Vagina (tissue), 2 donors: ENCODE results near the gene FASN. TPM values are rescaled to one million over a fixed set of nuclear protein-coding genes. Genes with fewer than 3 reads are reported as not detected.

Experiments used
- DNase-seq, 2 donors: peaks; one replicate each; pipeline ENCODE4 v3.0.0-alpha.2; 2017; ENCODE audit errors: extremely low spot score in 2 of 2
- H3K27ac ChIP-seq: fragments of 200-600 bp; sonication (generic); one replicate; pipeline ENCODE4 v1.5.1; 2019
- H3K27me3 ChIP-seq: fragments of 200-600 bp; sonication (generic); one replicate; pipeline ENCODE4 v1.5.1; 2019
- H3K36me3 ChIP-seq, 2 donors: fragments of 200-600 bp; sonication (generic); one replicate each; pipeline ENCODE4 v1.5.1; 2017 to 2019
- H3K4me1 ChIP-seq: fragments of 200-600 bp; sonication (generic); one replicate; pipeline ENCODE4 v1.5.1; 2019
- H3K4me3 ChIP-seq, 2 donors: fragments of 200-600 bp; sonication (generic); 1 replicate in 1 of 2; 2 replicates in 1 of 2; pipeline ENCODE4 v1.5.1; 2016 to 2019
- H3K9me3 ChIP-seq: fragments of 200-600 bp; sonication (generic); one replicate; pipeline ENCODE4 v1.5.1; 2019
- CTCF ChIP-seq, 3 experiments: fragments of 450-650 bp in 2 of 3; fragments of 200-600 bp in 1 of 3; sonication (generic) in 1 of 3; IDR thresholded peaks; one replicate each; pipeline ENCODE4 v1.5.1; 2017 to 2019; ENCODE audit warnings: antibody characterized with exemption in 3 of 3, mild to moderate bottlenecking in 2 of 3, moderate library complexity in 2 of 3
- POLR2A ChIP-seq, 2 donors: fragments of 450-650 bp; IDR thresholded peaks; one replicate each; pipeline ENCODE4 v1.6.1; 2017; ENCODE audit warnings: antibody characterized with exemption in 2 of 2, mild to moderate bottlenecking in 2 of 2, moderate library complexity in 2 of 2
- POLR2AphosphoS5 ChIP-seq, 2 donors: sonication (generic); formaldehyde crosslinking; IDR thresholded peaks; one replicate each; pipeline ENCODE4 v1.9.0; 2017; ENCODE audit warnings: antibody characterized with exemption in 2 of 2, mild to moderate bottlenecking in 2 of 2, low read depth in 1 of 2; ENCODE audit not compliant: insufficient read depth in 1 of 2
- intact Hi-C: fragments of 100-400 bp; cut with DNase I; formaldehyde crosslinking; loops from one replicate; pipeline ENCODE4 v1.15.1; 2023
- total RNA-seq: library from RNA; depleted of rRNA; stranded (reverse); fragments of >200 nt; gene quantifications from one replicate; pipeline ENCODE4 v1.2.3, GENCODE V29; 2016

Gene FASN
- total RNA-seq, 1 donor from 2014 or later = 127 TPM

- TF ChIP-seq POLR2A (IDR thresholded peaks at IDR 0.05) (no peak), CTCF (IDR thresholded peaks at IDR 0.05) (no peak), POLR2AphosphoS5 (IDR thresholded peaks at IDR 0.05; ENCODE audit: insufficient read depth in 1 of 2, low read depth in 1 of 2) (no peak)
- DNase-seq = no peak
- Histone ChIP-seq H3K36me3 (no peaks in the 10 kb centered on the region), H3K27me3 (no peaks in the 10 kb centered on the region), H3K27ac (no peak overlapping the region), H3K4me3 (peak overlapping the region; percentile 7 to 66), H3K4me1 (peaks cover 28% of the 10 kb centered on the region), H3K9me3 (no peaks in the 10 kb centered on the region)
- intact Hi-C loops = loop anchor here (5.0 kb wide), 2 partner anchors 65 to 120 kb away; partner anchors contain the start of gene FASN
Measured at GRCh38 chr17:82031885-82032627, 66.0 kb downstream of the FASN start.

GRCh38 chr17:82031303-82031884 lies 66.6 kb downstream of the FASN start, which contains the start of gene RAC3:
RAC3 (plus strand) TSS chr17:82031678; CDS start chr17:82031762, 84 bp downstream.
- peak within 1 kb of the TSS; percentile 34 for H3K27ac ChIP-seq
- intact Hi-C loops = loop anchor here (5.0 kb wide), 2 partner anchors 66 to 121 kb away; partner anchors contain the start of gene FASN

GRCh38 chr17:82030470-82031302 lies 67.3 kb downstream of the FASN start:
- Histone ChIP-seq H3K4me1 (peaks cover 15% of the 10 kb centered on the region), H3K36me3 (no peaks in the 10 kb centered on the region), H3K27me3 (no peaks in the 10 kb centered on the region), H3K27ac (peak overlapping the region; percentile 34), H3K4me3 (peak overlapping the region; percentile 44 to 66), H3K9me3 (no peaks in the 10 kb centered on the region)
- TF ChIP-seq POLR2AphosphoS5 (IDR thresholded peaks at IDR 0.05; ENCODE audit: insufficient read depth in 1 of 2, low read depth in 1 of 2) (peak; percentile 46 to 53), POLR2A (IDR thresholded peaks at IDR 0.05) (no peak), CTCF (IDR thresholded peaks at IDR 0.05) (peak; percentile 84 to 96 (median 92))
- intact Hi-C loops = loop anchor here (5.0 kb wide), 2 partner anchors 67 to 122 kb away; partner anchors contain the start of gene FASN
- no peak for DNase-seq

More at GRCh38 chr17:82031303-82031884, 66.6 kb downstream of the FASN start, which contains the start of gene RAC3:
- DNase-seq = no peak
- no peak for TF ChIP-seq POLR2A (IDR thresholded peaks at IDR 0.05)
- TF ChIP-seq POLR2AphosphoS5 (IDR thresholded peaks at IDR 0.05; ENCODE audit: insufficient read depth in 1 of 2, low read depth in 1 of 2) = no peak
- no peak for TF ChIP-seq CTCF (IDR thresholded peaks at IDR 0.05)
- Histone ChIP-seq H3K4me1 (peaks cover 22% of the 10 kb centered on the region), H3K36me3 (no peaks in the 10 kb centered on the region), H3K9me3 (no peaks in the 10 kb centered on the region), H3K4me3 (peak within 1 kb of the TSS; percentile 44 to 66), H3K27me3 (no peaks in the 10 kb centered on the region)

- H3K9me3 ChIP-seq = no peaks in the 10 kb centered on the region
- intact Hi-C loops = loop anchor here (5.0 kb wide), 2 partner anchors 67 to 122 kb away; partner anchors contain the start of gene FASN
- no peak for TF ChIP-seq POLR2AphosphoS5 (IDR thresholded peaks at IDR 0.05; ENCODE audit: insufficient read depth in 1 of 2, low read depth in 1 of 2)
- TF ChIP-seq CTCF (IDR thresholded peaks at IDR 0.05) = no peak
- TF ChIP-seq POLR2A (IDR thresholded peaks at IDR 0.05) = no peak
- peak overlapping the region in 1 of 2 donors; percentile 66 for H3K4me3 ChIP-seq
- peaks cover 13% of the 10 kb centered on the region for H3K4me1 ChIP-seq
- DNase-seq = no peak
- no peak overlapping the region for H3K27ac ChIP-seq
- no peaks in the 10 kb centered on the region for H3K27me3 ChIP-seq
- H3K36me3 ChIP-seq = no peaks in the 10 kb centered on the region
Measured at GRCh38 chr17:82029990-82030469, 68.0 kb downstream of the FASN start.
